ENCODE results near the gene MTERF1.
"Not testable (repeated sequence)": the region's sequence is repeated elsewhere in the genome, so short reads cannot be mapped to it uniquely, and the experiment has no call there.

The MTERF1 gene, protein sequence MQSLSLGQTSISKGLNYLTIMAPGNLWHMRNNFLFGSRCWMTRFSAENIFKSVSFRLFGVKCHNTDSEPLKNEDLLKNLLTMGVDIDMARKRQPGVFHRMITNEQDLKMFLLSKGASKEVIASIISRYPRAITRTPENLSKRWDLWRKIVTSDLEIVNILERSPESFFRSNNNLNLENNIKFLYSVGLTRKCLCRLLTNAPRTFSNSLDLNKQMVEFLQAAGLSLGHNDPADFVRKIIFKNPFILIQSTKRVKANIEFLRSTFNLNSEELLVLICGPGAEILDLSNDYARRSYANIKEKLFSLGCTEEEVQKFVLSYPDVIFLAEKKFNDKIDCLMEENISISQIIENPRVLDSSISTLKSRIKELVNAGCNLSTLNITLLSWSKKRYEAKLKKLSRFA

DNA sequence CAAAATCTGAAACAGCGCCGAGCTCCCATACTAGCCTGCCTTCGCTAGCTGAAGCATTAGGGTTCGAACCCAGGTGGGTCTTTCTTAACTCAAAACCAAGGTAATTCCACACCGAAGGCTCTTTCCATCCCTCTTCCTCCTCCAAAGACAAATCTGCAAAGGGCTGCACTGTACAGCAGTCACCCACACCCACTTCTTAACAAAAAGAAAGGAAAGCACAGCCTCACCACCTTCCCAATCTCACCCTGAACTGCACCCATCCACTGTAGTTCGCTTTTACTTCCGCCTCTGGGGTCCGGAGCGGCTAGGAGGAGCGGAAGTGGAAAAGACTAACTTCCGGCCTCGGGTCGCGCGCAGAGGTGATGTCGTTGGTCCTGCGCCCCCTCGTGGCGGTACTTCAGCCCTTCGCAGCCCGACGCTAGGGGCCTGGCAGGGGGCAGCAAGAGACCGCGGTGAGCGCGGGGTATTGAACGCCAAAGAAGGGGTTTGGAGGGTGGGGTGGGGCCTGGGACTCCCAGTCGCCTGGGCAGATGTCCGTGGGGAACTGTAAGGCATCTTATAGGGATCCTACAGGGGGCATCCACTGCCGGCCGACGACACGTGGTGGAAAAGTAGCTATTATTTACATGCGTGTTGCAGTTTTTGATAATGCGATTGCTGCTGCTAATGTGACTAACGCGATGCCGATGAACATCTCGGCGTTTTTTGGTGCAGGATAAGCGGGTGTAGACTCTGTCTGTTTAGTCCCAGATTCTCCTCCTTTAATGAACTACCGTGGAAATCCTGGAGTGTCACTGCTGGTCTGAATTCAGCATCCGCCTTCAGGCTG, at the start of gene MTERF1:
Gene MTERF1, minus strand, starts transcription at position 290 of the 829 bp plus-strand sequence. CDS start 619 bp downstream, outside the sequence.
- peak; percentile 94 for DNase-seq

GRCh38 chr7:91929463-91929862, 49.0 kb upstream of the MTERF1 start:
- DNase-seq = no peak

DNA sequence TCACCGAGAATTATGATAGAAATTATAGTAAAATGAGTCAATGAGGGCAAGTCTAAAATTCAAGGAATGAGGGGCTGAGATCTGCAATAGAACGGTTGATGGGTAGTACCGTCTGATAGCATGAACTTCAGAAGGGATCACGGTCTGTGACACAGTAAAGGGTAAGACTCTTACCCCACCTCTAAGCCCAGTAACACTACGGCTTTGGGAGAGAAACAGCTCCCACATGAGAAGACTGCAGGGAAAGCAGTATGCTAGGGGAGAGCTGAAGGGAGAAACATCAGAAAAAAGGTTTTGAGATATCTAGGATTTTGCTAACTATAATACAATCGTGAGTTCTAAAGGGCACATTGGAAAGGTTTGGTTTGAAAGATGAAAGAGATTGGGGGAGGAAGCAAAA, 47.4 kb upstream of the MTERF1 start:
- no peak for DNase-seq

DNA sequence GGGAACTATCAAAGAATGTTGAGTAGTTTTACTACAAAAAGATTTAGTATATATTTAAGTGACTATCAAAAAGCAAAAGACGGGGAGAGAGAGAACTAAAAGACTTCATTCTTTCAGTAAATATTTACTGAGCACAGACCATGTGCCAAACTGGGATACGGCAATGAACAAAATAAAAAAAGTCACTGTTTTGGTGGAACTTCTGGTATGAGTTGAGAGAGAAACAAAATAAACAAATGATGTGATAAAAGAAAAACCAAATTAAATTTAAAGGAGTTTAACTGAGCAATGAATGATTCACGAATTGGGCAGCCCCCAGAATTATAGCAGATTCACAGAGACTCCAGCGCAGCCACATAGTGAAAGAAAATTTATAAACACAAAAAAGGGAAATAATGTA, 42.4 kb upstream of the MTERF1 start:
- no peak for DNase-seq

- no peak for DNase-seq
Measured at GRCh38 chr7:91918356-91918755, 37.9 kb upstream of the MTERF1 start.

DNA sequence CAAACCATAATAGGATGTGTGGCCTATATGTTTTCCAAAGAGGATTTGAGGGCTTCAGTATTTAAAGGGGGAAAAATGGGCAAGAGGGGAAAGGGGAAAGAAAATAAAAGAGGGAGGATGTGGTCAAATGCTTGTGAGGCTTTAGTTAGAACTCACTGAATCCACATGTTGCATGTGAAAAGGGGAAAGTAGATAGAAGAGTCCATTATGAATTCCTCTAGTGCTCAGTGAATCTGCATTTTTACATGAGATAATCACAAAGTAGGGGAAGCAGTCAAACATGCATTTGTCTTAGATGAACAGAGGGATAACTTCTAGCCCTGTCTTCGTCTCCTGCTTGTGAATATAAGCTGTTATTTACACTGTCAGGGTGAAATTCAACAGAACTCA, 35.5 kb upstream of the MTERF1 start:
- no peak for DNase-seq

DNA sequence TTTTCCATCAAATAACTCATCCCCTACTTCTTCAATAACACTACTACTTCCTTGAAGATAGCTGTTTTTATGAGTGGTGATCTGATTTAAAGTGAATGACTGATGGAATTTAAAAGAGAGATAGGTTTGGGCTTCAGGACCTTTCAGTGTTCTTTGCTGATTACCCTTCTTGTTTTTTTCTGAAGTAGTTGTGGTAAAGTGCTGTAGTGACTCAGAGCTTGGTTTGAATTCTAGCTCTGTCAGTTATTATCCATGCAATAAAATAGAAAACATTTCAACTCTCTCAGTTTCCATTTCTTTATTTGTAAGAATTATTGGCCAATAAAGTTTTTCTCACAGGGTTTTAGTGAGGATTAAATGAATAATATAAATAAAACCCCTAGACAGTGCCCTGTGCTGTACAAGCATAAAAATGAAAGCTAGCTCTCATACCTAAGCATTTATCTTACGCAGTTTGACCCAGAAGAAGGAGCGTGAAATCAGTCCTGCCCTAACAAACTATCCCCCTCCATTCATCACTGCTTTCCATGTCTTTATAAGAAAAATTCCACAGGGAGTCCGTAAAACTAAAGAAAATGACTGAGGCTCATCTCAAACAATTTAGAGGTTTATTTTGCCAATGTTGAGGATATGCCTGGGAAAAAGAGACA, 35.0 kb upstream of the MTERF1 start:
- no peak for DNase-seq

- no peak for DNase-seq
Measured at GRCh38 chr7:91913612-91914011, 33.1 kb upstream of the MTERF1 start.

DNA sequence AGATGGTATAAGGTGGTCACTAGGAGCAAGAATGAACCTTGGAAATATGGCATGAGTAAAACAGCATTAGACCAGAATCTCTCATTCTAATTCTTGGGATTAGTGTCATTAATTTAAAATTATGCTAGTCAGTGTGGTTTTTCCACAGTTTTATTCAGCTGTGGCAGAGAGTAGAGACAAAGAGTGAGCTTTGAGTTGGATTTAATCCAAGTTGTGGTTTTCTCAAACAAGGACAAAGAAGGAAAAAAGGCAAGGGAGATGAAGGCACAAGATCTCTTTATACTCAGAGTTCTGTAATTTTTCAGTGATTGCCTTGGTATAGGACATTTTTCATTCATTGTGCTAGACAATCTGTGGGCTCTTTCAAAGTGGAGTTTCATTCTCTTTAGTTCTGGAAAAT, 32.0 kb upstream of the MTERF1 start:
- no peak for DNase-seq

DNA sequence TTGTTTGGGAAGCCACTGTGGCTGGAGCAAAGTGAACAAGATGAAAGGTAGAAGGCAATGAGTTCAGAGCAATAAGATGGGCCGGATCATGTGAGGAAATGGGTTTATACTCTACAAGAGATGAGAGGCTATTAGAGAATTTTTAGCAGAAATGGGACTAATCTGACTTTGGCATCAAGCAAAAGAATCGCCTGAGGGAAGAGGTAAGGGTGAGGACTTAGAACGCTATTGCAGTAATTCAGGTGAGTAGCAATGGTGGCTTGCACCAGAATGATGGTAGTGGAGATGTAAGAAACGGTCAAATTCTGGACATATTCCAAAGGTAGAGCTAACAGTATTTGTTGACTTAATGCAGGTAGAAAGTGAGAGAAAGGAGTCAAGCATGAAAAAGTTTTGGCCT, 30.6 kb upstream of the MTERF1 start:
- no peak for DNase-seq

DNA sequence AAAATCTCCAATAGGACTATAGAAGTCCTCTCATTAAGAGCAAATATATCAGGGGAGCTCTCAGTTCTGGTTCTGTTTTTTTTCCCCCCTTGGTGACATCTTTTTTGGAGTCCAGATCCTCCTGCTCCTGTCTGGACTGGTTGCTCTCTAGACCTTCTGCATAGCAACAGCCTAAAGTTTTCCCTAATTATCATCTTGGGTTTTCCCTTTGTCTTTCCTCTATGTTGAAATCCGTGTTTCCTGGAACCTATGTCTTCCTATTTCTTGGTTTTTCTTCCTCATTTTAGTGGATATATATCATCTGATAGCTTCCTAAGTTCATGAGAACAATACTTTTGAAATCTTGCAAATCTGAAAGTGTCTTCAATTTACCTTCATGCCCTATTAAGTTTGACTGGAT, 29.7 kb upstream of the MTERF1 start:
- no peak for DNase-seq

DNA sequence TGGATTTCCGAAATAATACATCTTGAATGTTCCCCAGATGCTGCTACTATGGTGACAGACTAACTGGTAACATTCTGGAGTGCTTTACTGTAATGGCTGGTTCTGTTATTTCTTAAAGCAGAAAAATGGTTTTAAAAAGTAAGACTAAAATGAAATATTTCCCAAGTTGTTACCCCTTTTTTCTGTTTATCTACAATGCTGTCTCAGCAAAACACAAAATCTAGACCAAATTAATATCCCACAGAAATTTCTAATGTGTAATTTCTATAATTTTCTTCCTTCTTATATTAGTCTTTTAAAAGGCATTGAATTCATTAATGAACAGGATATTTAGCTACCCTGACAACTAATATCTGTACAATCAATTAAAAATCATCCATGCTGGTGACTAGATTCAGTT, 19.1 kb upstream of the MTERF1 start:
- no peak for DNase-seq

DNA sequence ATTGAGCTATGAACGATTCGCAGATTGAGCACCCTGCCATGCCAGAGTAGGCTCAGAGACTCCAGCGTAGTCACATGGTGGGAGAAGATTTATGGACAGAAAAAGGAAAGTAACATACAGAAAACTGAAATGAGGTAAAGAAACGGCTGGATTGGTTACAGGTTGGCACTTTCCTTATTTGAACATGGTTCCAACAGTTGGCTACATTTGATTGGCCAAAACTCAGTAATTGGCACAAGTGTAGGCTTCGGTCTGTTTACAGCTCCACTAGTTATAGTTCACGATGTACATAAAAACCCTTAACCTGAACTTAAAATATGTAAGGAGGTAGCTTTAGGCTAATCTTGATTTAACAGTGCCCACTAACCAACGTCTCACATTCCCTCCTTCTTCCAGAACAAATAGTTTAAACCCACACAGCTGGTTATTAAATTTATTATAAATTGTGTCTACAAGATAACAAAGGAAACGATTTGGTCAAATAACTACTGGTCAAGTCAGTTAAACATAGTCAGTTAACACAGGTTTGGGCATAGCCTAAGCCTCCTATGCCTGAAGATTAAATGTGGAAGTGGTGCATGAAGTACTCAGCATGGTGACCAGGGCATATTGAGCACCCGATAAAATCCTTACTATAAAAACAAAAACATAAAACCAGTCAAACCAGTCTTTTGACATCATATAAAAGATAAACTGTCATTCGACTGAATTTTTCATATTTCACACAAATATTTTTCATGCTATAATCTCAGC, 17.9 kb upstream of the MTERF1 start:
- DNase-seq = no peak

DNA sequence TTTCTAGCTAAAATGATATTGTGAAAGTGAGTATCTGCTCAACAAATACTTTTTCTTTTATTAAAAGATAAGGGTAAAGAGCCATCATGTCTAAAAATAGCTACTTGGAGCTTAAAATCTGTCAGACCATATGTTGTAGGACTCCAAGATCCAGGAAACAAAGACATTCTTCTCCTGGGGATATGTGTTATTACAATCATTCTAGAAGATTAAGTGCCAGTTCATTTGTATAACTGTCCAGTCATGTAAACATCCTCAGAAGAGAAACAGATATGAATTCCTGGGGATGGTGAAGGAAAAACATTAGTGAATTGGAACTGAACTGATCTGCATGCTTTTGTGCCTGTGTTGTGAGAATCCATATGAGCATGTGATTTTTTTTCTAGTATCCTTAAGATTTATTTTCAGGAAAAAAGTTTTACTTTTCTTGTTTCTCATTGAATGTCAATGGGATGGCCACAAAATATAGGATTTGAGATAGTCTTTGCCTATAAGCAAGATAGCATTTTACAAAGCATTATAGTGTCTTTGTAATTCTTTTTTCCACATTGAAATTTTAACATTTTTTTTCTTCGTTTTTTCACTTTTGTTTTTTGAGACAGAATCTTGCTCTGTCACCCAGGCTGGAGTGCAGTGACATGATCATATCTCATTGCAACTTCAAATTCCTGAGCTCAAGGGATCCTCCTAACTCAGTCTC, 14.4 kb upstream of the MTERF1 start:
- DNase-seq = no peak

DNA sequence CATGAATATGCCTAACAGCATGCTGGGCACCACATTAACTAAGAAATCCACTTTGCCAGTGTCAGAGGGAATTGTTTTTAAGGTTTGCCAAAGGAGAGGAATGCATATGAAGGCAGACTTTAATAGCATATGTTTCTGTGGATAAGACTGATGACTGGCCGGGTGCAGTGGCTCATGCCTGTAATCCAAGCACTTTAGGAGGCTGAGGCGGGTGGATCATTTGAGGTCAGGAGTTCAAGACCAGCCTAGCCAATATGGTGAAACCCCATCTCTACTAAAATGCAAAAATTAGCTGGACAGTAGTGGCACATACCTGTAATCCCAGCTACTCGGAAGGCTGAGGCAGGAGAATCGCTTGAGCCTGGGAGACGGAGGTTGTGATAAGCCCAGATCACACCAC, 13.2 kb upstream of the MTERF1 start:
- not testable (repeated sequence) for DNase-seq

GRCh38 chr7:91892821-91893340, 12.4 kb upstream of the MTERF1 start:
- DNase-seq = no peak

DNA sequence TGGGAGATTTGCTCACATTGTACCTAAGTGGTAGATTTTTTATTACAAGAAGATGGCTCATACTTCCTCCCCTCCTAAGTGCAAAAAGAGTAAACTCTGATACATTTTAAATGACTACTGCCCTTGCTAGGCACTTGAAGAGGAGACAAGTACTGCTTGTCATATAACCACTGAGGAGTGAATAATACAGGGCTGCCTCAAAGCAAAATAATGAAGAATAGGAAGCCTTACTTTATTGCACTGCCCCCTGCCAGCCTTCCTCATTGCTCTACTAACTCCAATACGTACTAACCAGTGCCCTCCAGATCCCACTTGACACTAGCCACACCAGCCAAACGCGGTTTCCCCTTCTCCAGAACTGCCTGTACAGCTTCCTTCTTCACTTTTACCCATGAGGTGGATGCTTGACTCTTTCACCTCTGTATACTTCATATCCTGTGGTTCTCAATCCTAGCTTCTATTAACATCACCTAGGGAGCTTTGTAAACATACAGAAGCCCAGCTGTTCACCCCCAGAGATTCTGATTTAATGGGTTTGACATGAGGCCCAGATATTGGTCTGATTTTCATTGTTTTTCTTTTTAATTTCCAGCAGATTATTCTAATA, 11.7 kb upstream of the MTERF1 start:
- DNase-seq = no peak

GRCh38 chr7:91888271-91889175, 8.0 kb upstream of the MTERF1 start:
- not testable (repeated sequence) for DNase-seq

- not testable (repeated sequence) for DNase-seq
Measured at GRCh38 chr7:91887336-91888213, 7.1 kb upstream of the MTERF1 start.
